SH-SY5Y (cell line): ENCODE results near the gene TOMM40L.

ENCODE experiments used
- GATA2 ChIP-seq: IDR thresholded peaks from 2 replicates; pipeline ENCODE4 v1.6.1; 2011; ENCODE audit warnings: mild to moderate bottlenecking, low read depth, low read length
- GATA3 ChIP-seq: IDR thresholded peaks from 2 replicates; pipeline ENCODE4 v1.6.1; 2011; ENCODE audit warnings: low read depth, mild to moderate bottlenecking, low read length, moderate library complexity

DNA sequence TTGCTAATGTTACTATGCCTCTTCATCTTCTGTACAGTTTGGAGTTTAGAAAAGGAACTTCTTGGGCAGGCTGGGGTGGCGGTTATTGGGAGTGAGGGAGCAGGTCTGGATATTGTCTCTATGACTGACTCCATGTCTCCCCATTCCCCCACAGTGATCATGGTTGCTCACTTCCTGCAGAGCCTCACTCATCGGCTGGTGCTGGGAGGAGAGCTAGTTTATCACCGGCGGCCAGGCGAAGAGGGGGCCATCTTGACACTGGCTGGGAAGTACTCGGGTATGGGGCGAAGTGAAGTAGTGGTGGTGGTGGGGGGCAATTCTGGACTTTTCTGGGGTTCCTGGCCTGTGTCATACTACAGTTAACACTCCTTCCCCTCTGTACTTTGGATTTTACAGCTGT is 2.2 kb downstream of the TOMM40L start:
- no peak for TF ChIP-seq GATA3
- no peak for TF ChIP-seq GATA2
